Stimulated activated naive CD8-positive, alpha-beta T cell treated with anti-CD3 and anti-CD28 coated beads, Interleukin-15, Interleukin-2, amounts not matched to agents 100 ng/mL and 50 ng/mL, for 24 hours (primary cell): ENCODE results near the gene TEX29.

Experiments used
- H3K27ac Mint-ChIP-seq: one replicate; pipeline ENCODE4 v1.8.0; 2021; ENCODE audit warnings: mild to moderate bottlenecking, mixed read lengths
- H3K27me3 Mint-ChIP-seq: one replicate; pipeline ENCODE4 v1.8.0; 2021; ENCODE audit warnings: mixed read lengths
- H3K36me3 Mint-ChIP-seq: one replicate; pipeline ENCODE4 v1.8.0; 2021; ENCODE audit warnings: low read depth, mixed read lengths
- H3K4me1 Mint-ChIP-seq: one replicate; pipeline ENCODE4 v1.8.0; 2021; ENCODE audit warnings: low read depth, mixed read lengths
- H3K4me3 Mint-ChIP-seq: one replicate; pipeline ENCODE4 v1.8.0; 2021; ENCODE audit warnings: mild to moderate bottlenecking, mixed read lengths
- H3K9me3 Mint-ChIP-seq: one replicate; pipeline ENCODE4 v1.8.0; 2021; ENCODE audit warnings: mixed read lengths

Gene TEX29

GRCh38 chr13:111337741-111338140 is 17.3 kb downstream of the TEX29 start:
- Mint-ChIP-seq H3K36me3 (peaks cover 9% of the 10 kb centered on the region), H3K4me1 (no peaks in the 10 kb centered on the region), H3K4me3 (no peak overlapping the region)

GRCh38 chr13:111338841-111339240 is 18.4 kb downstream of the TEX29 start:
- Mint-ChIP-seq H3K36me3 (peaks cover 5% of the 10 kb centered on the region), H3K4me3 (no peak overlapping the region), H3K27ac (no peak overlapping the region), H3K4me1 (no peaks in the 10 kb centered on the region), H3K9me3 (no peaks in the 10 kb centered on the region), H3K27me3 (no peaks in the 10 kb centered on the region)

More at GRCh38 chr13:111337741-111338140, 17.3 kb downstream of the TEX29 start:
- Mint-ChIP-seq H3K27ac (no peak overlapping the region), H3K9me3 (no peaks in the 10 kb centered on the region), H3K27me3 (no peaks in the 10 kb centered on the region)

- no peak overlapping the region for H3K27ac Mint-ChIP-seq
- H3K27me3 Mint-ChIP-seq: no peaks in the 10 kb centered on the region
- H3K36me3 Mint-ChIP-seq: peaks cover 5% of the 10 kb centered on the region
- no peaks in the 10 kb centered on the region for H3K9me3 Mint-ChIP-seq
- no peaks in the 10 kb centered on the region for H3K4me1 Mint-ChIP-seq
- no peak overlapping the region for H3K4me3 Mint-ChIP-seq
Measured at GRCh38 chr13:111339366-111340143, 19.1 kb downstream of the TEX29 start.

GRCh38 chr13:111341886-111342285 is 21.4 kb downstream of the TEX29 start:
- Mint-ChIP-seq H3K27me3 (no peaks in the 10 kb centered on the region), H3K4me3 (no peak overlapping the region), H3K36me3 (peaks cover 5% of the 10 kb centered on the region), H3K9me3 (no peaks in the 10 kb centered on the region), H3K27ac (no peak overlapping the region), H3K4me1 (no peaks in the 10 kb centered on the region)

GRCh38 chr13:111342721-111343120 is 22.3 kb downstream of the TEX29 start:
- no peaks in the 10 kb centered on the region for H3K9me3 Mint-ChIP-seq
- H3K4me3 Mint-ChIP-seq: no peak overlapping the region
- H3K27ac Mint-ChIP-seq: no peak overlapping the region
- no peaks in the 10 kb centered on the region for H3K27me3 Mint-ChIP-seq
- H3K4me1 Mint-ChIP-seq: no peaks in the 10 kb centered on the region
- peaks cover 5% of the 10 kb centered on the region for H3K36me3 Mint-ChIP-seq

- no peaks in the 10 kb centered on the region for H3K4me1 Mint-ChIP-seq
- no peaks in the 10 kb centered on the region for H3K9me3 Mint-ChIP-seq
- H3K27me3 Mint-ChIP-seq: no peaks in the 10 kb centered on the region
- H3K36me3 Mint-ChIP-seq: peaks cover 5% of the 10 kb centered on the region
- H3K27ac Mint-ChIP-seq: no peak overlapping the region
- H3K4me3 Mint-ChIP-seq: no peak overlapping the region
Measured at GRCh38 chr13:111343186-111343805, 22.9 kb downstream of the TEX29 start.

- H3K27ac Mint-ChIP-seq: no peak overlapping the region
- H3K4me3 Mint-ChIP-seq: no peak overlapping the region
- H3K27me3 Mint-ChIP-seq: no peaks in the 10 kb centered on the region
- no peaks in the 10 kb centered on the region for H3K9me3 Mint-ChIP-seq
- no peaks in the 10 kb centered on the region for H3K36me3 Mint-ChIP-seq
- no peaks in the 10 kb centered on the region for H3K4me1 Mint-ChIP-seq
Measured at GRCh38 chr13:111344471-111345191, 24.2 kb downstream of the TEX29 start.

GRCh38 chr13:111345682-111346081 is 25.2 kb downstream of the TEX29 start:
- Mint-ChIP-seq H3K4me3 (no peak overlapping the region), H3K27me3 (no peaks in the 10 kb centered on the region), H3K27ac (no peak overlapping the region), H3K36me3 (no peaks in the 10 kb centered on the region), H3K9me3 (no peaks in the 10 kb centered on the region), H3K4me1 (no peaks in the 10 kb centered on the region)

- Mint-ChIP-seq H3K27me3 (no peaks in the 10 kb centered on the region), H3K9me3 (no peaks in the 10 kb centered on the region), H3K4me1 (no peaks in the 10 kb centered on the region), H3K4me3 (no peak overlapping the region), H3K36me3 (no peaks in the 10 kb centered on the region), H3K27ac (no peak overlapping the region)
Measured at GRCh38 chr13:111346101-111346680, 25.7 kb downstream of the TEX29 start.

GRCh38 chr13:111347438-111347837 is 27.0 kb downstream of the TEX29 start:
- no peaks in the 10 kb centered on the region for H3K4me1 Mint-ChIP-seq
- no peak overlapping the region for H3K27ac Mint-ChIP-seq
- no peaks in the 10 kb centered on the region for H3K27me3 Mint-ChIP-seq
- H3K36me3 Mint-ChIP-seq: no peaks in the 10 kb centered on the region
- H3K9me3 Mint-ChIP-seq: no peaks in the 10 kb centered on the region
- H3K4me3 Mint-ChIP-seq: no peak overlapping the region

GRCh38 chr13:111353508-111353907 is 33.1 kb downstream of the TEX29 start:
- Mint-ChIP-seq H3K4me3 (no peak overlapping the region), H3K27me3 (no peaks in the 10 kb centered on the region), H3K36me3 (no peaks in the 10 kb centered on the region), H3K9me3 (no peaks in the 10 kb centered on the region), H3K27ac (no peak overlapping the region), H3K4me1 (peaks cover 5% of the 10 kb centered on the region)

- Mint-ChIP-seq H3K4me1 (peaks cover 5% of the 10 kb centered on the region), H3K27ac (no peak overlapping the region), H3K27me3 (no peaks in the 10 kb centered on the region), H3K4me3 (no peak overlapping the region), H3K9me3 (no peaks in the 10 kb centered on the region), H3K36me3 (no peaks in the 10 kb centered on the region)
Measured at GRCh38 chr13:111354789-111355188, 34.3 kb downstream of the TEX29 start.

- Mint-ChIP-seq H3K27ac (no peak overlapping the region), H3K27me3 (peaks cover 2% of the 10 kb centered on the region), H3K4me3 (no peak overlapping the region), H3K9me3 (no peaks in the 10 kb centered on the region), H3K36me3 (no peaks in the 10 kb centered on the region), H3K4me1 (peaks cover 5% of the 10 kb centered on the region)
Measured at GRCh38 chr13:111356795-111357194, 36.4 kb downstream of the TEX29 start.

- H3K36me3 Mint-ChIP-seq: no peaks in the 10 kb centered on the region
- H3K27me3 Mint-ChIP-seq: peaks cover 2% of the 10 kb centered on the region
- H3K4me1 Mint-ChIP-seq: peaks cover 5% of the 10 kb centered on the region
- H3K9me3 Mint-ChIP-seq: no peaks in the 10 kb centered on the region
- no peak overlapping the region for H3K27ac Mint-ChIP-seq
- no peak overlapping the region for H3K4me3 Mint-ChIP-seq
Measured at GRCh38 chr13:111359237-111359915, 38.9 kb downstream of the TEX29 start.
